Measurements from ENCODE around the gene EIF1AD. TPM values are rescaled to one million over a fixed set of nuclear protein-coding genes. Genes with fewer than 3 reads are reported as not detected.
A peak's percentile ranks its signal among the peaks of the same experiment; 100 is the strongest.

Gene EIF1AD
- total and polyA plus RNA-seq, 9 of the 15 experiments (the other 6 are each of a cell fraction or from before 2014, with no cell fraction given): 50.1 to 98.8 (median 58.7) TPM

DNA sequence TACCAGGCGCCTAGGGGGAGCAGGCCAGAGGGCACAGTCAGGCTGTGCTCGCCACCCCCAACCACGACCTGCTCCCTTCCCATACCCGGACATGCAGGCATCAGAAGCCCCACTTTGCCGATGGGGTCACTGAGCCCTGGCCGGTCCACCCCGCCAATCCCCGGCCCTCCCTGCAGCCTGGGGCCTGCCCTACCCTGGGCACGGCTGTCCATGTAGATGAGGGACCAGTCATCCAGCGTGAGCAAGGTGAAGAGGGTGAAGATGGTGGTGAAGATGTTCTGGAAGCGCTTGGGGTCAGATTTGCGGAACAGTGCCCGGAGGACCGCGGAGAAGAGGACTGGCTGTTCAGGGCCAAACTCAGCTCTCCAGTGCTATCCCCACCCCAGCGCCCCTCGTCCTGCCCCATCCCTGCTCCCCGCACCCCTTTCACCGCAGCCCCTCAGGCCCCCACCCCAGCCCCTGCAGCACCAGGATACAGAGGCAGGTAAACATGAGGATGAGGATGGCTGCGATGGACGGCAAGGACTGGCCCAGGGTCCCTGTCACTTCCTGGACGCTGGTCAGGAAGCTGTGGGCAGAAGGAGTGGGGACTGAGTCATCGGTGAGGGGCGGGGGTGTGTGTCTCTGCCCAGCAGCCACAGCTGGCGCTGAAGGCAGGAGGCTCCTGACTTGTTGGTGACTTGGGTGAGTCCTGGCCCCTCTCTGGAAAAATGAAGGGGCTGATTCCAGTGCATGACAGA lies 18.8 kb upstream of the EIF1AD start (continued):
- TF ChIP-seq NFE2 (IDR thresholded peaks at IDR 0.05; ENCODE audit: low read depth) (peak; percentile 50; the same call in 1 of the 2 replicates), ZBTB7A (IDR thresholded peaks at IDR 0.05; ENCODE audit: borderline replicate concordance, control insufficient read depth, low read depth, low read length) (0 out of 2 replicates have a peak, but pooled peaks have one; percentile 9), MTA3 (IDR thresholded peaks at IDR 0.05; ENCODE audit: borderline replicate concordance) (0 out of 2 replicates have a peak, but pooled peaks have one; percentile 27), CTBP1 (IDR thresholded peaks at IDR 0.05; ENCODE audit: borderline replicate concordance) (peak; percentile 34; the same call in 1 of the 2 replicates), RBM34 (IDR thresholded peaks at IDR 0.05; ENCODE audit: borderline replicate concordance, insufficient read depth, low read length) (no peak), SMARCA4 (IDR thresholded peaks at IDR 0.05) (peak; percentile 59), FOS (IDR thresholded peaks at IDR 0.05; ENCODE audit: extremely low read depth, insufficient read length) (peak; percentile 29), CHD1 (IDR thresholded peaks at IDR 0.05; ENCODE audit: low read length) (no peak), CREM (IDR thresholded peaks at IDR 0.05; ENCODE audit: low read depth) (peak; percentile 54), ATF4 (CRISPR knock-in tag; IDR thresholded peaks at IDR 0.05) (no peak), CBX1 (IDR thresholded peaks at IDR 0.05; ENCODE audit: low read depth) (no peak)
- TF ChIP-seq, protein P1, sequence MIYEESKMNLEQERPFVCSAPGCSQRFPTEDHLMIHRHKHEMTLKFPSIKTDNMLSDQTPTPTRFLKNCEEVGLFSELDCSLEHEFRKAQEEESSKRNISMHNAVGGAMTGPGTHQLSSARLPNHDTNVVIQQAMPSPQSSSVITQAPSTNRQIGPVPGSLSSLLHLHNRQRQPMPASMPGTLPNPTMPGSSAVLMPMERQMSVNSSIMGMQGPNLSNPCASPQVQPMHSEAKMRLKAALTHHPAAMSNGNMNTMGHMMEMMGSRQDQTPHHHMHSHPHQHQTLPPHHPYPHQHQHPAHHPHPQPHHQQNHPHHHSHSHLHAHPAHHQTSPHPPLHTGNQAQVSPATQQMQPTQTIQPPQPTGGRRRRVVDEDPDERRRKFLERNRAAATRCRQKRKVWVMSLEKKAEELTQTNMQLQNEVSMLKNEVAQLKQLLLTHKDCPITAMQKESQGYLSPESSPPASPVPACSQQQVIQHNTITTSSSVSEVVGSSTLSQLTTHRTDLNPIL (CRISPR knock-in tag; IDR thresholded peaks at IDR 0.05): no peak

Measured in K562 (cell line).